OCI-LY7 (cell line): Measurements from ENCODE around the gene DMC1. TPM values are rescaled to one million over a fixed set of nuclear protein-coding genes. Genes with fewer than 3 reads are reported as not detected.

Experiments
- BruUV-seq: library from RNA; stranded (reverse); fragments of 400-500 nt; replicated peaks from 2 replicates; lab custom pipeline; 2021; lab: Mats Ljungman, UMichigan
- CTCF ChIA-PET: fragments of 300-600 bp; sonication (Branson Sonifier 250); formaldehyde crosslinking; loops from one replicate; lab custom pipeline; 2022; ENCODE audit warnings: antibody characterized with exemption; ENCODE audit not compliant: unreplicated experiment; lab: Charles Lee
- POLR2A ChIA-PET: fragments of 300-600 bp; sonication (Branson Sonifier 250); formaldehyde crosslinking; loops from one replicate; lab custom pipeline; 2022; ENCODE audit warnings: antibody characterized with exemption; lab: Charles Lee
- DNase-seq: peaks from one replicate; pipeline ENCODE4 v3.0.0-alpha.2; 2015; ENCODE audit warnings: low spot score
- H2AFZ ChIP-seq: fragments of 200-600 bp; sonication (generic), shearing (Covaris generic); 2 replicates; pipeline ENCODE4 v1.6.1; 2014; ENCODE audit warnings: mild to moderate bottlenecking, antibody characterized with exemption, low read length, moderate library complexity
- H3K27ac ChIP-seq: fragments of 200-600 bp; sonication (generic); 2 replicates; pipeline ENCODE4 v1.5.1; 2014; ENCODE audit warnings: mixed run types, low read depth, mild to moderate bottlenecking, moderate library complexity, low read length, inconsistent platforms; ENCODE audit not compliant: poor library complexity, severe bottlenecking
- H3K36me3 ChIP-seq: fragments of 200-600 bp; sonication (generic); 2 replicates; pipeline ENCODE4 v1.6.1; 2014; ENCODE audit warnings: mild to moderate bottlenecking, antibody characterized with exemption, low read length, moderate library complexity, mixed read lengths; ENCODE audit not compliant: insufficient read depth
- H3K4me1 ChIP-seq: fragments of 200-600 bp; sonication (generic); 2 replicates; pipeline ENCODE4 v1.5.1; 2014; ENCODE audit warnings: mild to moderate bottlenecking, low read length; ENCODE audit not compliant: insufficient read depth, poor library complexity, severe bottlenecking
- H3K4me2 ChIP-seq: fragments of 200-600 bp; sonication (generic); 2 replicates; pipeline ENCODE4 v1.6.1; 2014; ENCODE audit warnings: mild to moderate bottlenecking, low read length
- H3K4me3 ChIP-seq: fragments of 200-600 bp; sonication (generic); 2 replicates; pipeline ENCODE4 v1.5.1; 2014; ENCODE audit warnings: mild to moderate bottlenecking, low read depth, low read length; ENCODE audit not compliant: poor library complexity, severe bottlenecking
- H3K79me2 ChIP-seq: fragments of 200-600 bp; sonication (generic); 2 replicates; pipeline ENCODE4 v1.6.1; 2016; ENCODE audit warnings: low read depth, mild to moderate bottlenecking, low read length, moderate library complexity, mixed read lengths; ENCODE audit not compliant: insufficient read depth
- H3K9me2 ChIP-seq: fragments of 200-600 bp; sonication (generic); 2 replicates; pipeline ENCODE4 v1.6.1; 2016; ENCODE audit warnings: mild to moderate bottlenecking, low read length, mixed read lengths; ENCODE audit not compliant: insufficient read depth
- H3K9me3 ChIP-seq: fragments of 200-600 bp; sonication (generic); 2 replicates; pipeline ENCODE4 v1.6.1; 2014; ENCODE audit warnings: mild to moderate bottlenecking, mixed run types, low read length, mixed read lengths
- H4K20me1 ChIP-seq: fragments of 200-600 bp; sonication (generic); 2 replicates; pipeline ENCODE4 v1.6.1; 2014; ENCODE audit warnings: mild to moderate bottlenecking, antibody characterized with exemption, low read length, moderate library complexity, mixed read lengths; ENCODE audit not compliant: insufficient read depth
- EZH2phosphoT487 ChIP-seq: fragments of 200-600 bp; sonication (generic); IDR thresholded peaks from 2 replicates; pipeline ENCODE4 v1.6.1; 2018; ENCODE audit warnings: low read depth, borderline replicate concordance, mild to moderate bottlenecking, mixed run types, antibody characterized with exemption, low read length, moderate library complexity, mixed read lengths
- intact Hi-C: fragments of 100-400 bp; cut with micrococcal nuclease; formaldehyde crosslinking; loops from one replicate; pipeline ENCODE4 v1.10.0; 2022; ENCODE audit not compliant: unreplicated experiment
- total RNA-seq, 2 experiments: library from RNA; depleted of rRNA in 1 of 2; stranded (reverse); fragments of >200 nt in 1 of 2; shearing (Covaris generic) in 1 of 2; gene quantifications; 2 replicates each; pipeline ENCODE4 v1.2.3, GENCODE V29; 2014 to 2022
- TF ChIP-seq, protein P1 (sequence below): fragments of 200-600 bp; sonication (generic); conservative IDR thresholded peaks from 2 replicates; pipeline ENCODE4 v1.5.1; 2014; ENCODE audit warnings: mild to moderate bottlenecking, antibody characterized with exemption, low read length, moderate library complexity, mixed read lengths

The DMC1 gene
- total RNA-seq, 2 experiments from 2014 or later: 40.6 to 44.3 TPM

GRCh38 chr22:38490475-38490874, 79.5 kb downstream of the DMC1 start:
- H3K4me1 ChIP-seq: no peaks in the 10 kb centered on the region
- intact Hi-C loops: no loop called here

GRCh38 chr22:38489561-38490145, 80.3 kb downstream of the DMC1 start:
- Histone ChIP-seq H2AFZ (no peak overlapping the region), H3K4me3 (no peak overlapping the region), H3K4me1 (no peaks in the 10 kb centered on the region), H3K9me3 (no peaks in the 10 kb centered on the region), H3K27ac (no peak overlapping the region), H3K9me2 (no peaks in the 10 kb centered on the region), H3K79me2 (no peaks in the 10 kb centered on the region), H3K4me2 (no peak overlapping the region), H3K36me3 (peaks cover 97% of the 10 kb centered on the region), H4K20me1 (peaks cover 9% of the 10 kb centered on the region; the same call in 1 of the 2 replicates)
- ChIA-PET POLR2A (no interaction called here), CTCF (no interaction called here)
- no TSS peak for BruUV-seq
- DNase-seq: no peak
- intact Hi-C loops: no loop called here
- TF ChIP-seq, protein P1, sequence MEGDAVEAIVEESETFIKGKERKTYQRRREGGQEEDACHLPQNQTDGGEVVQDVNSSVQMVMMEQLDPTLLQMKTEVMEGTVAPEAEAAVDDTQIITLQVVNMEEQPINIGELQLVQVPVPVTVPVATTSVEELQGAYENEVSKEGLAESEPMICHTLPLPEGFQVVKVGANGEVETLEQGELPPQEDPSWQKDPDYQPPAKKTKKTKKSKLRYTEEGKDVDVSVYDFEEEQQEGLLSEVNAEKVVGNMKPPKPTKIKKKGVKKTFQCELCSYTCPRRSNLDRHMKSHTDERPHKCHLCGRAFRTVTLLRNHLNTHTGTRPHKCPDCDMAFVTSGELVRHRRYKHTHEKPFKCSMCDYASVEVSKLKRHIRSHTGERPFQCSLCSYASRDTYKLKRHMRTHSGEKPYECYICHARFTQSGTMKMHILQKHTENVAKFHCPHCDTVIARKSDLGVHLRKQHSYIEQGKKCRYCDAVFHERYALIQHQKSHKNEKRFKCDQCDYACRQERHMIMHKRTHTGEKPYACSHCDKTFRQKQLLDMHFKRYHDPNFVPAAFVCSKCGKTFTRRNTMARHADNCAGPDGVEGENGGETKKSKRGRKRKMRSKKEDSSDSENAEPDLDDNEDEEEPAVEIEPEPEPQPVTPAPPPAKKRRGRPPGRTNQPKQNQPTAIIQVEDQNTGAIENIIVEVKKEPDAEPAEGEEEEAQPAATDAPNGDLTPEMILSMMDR: no peak
- TF ChIP-seq EZH2phosphoT487: no peak

More at GRCh38 chr22:38490475-38490874, 79.5 kb downstream of the DMC1 start:
- H3K79me2 ChIP-seq: peaks cover 1% of the 10 kb centered on the region; the same call in 1 of the 2 replicates
- H3K36me3 ChIP-seq: peaks cover 98% of the 10 kb centered on the region
- BruUV-seq: no TSS peak
- peaks cover 9% of the 10 kb centered on the region; the same call in 1 of the 2 replicates for H4K20me1 ChIP-seq
- no peaks in the 10 kb centered on the region for H3K9me2 ChIP-seq
- POLR2A ChIA-PET: no interaction called here
- H3K4me2 ChIP-seq: no peak overlapping the region
- DNase-seq: no peak
- no peak overlapping the region for H3K27ac ChIP-seq
- TF ChIP-seq, protein P1: no peak
- no peak for TF ChIP-seq EZH2phosphoT487
- CTCF ChIA-PET: no interaction called here
- H3K9me3 ChIP-seq: no peaks in the 10 kb centered on the region
- H3K4me3 ChIP-seq: no peak overlapping the region
- no peak overlapping the region for H2AFZ ChIP-seq

DNA sequence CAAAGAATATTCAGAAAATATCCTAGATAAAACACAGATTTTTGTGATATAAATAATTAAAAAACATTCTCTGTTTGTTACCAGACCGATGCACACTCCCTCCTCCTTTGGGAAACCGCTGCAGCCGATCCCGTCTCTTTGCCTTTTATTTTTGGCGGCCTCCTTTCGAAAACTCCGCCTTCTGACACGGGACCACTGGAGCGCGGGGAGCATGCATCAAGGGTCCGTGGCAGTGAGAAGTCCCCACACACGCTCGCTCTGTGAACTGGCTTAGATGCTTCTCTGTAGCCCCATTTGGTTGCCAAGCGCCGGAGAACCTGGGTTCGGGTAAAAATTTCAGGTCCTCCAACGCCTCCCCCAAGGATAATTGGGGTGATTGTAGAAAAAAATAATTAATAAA, 80.8 kb downstream of the DMC1 start:
- no peaks in the 10 kb centered on the region for H3K9me3 ChIP-seq
- no peaks in the 10 kb centered on the region for H3K9me2 ChIP-seq
- H4K20me1 ChIP-seq: peaks cover 9% of the 10 kb centered on the region; the same call in 1 of the 2 replicates
- no peak overlapping the region for H3K4me2 ChIP-seq
- POLR2A ChIA-PET: no interaction called here
- DNase-seq: no peak
- intact Hi-C loops: no loop called here
- H3K79me2 ChIP-seq: no peaks in the 10 kb centered on the region
- CTCF ChIA-PET: no interaction called here
- no peak for TF ChIP-seq EZH2phosphoT487
- TF ChIP-seq, protein P1: no peak
- peaks cover 97% of the 10 kb centered on the region for H3K36me3 ChIP-seq
- H3K27ac ChIP-seq: no peak overlapping the region
- no TSS peak for BruUV-seq
- H3K4me3 ChIP-seq: no peak overlapping the region
- no peaks in the 10 kb centered on the region for H3K4me1 ChIP-seq
- no peak overlapping the region for H2AFZ ChIP-seq
